Glomerular visceral epithelial cell (primary cell): ENCODE measurements around the gene PLCL1.

Source experiments
- DNase-seq: peaks from one replicate; pipeline ENCODE4 v3.0.0-alpha.2; 2016; ENCODE audit errors: extremely low spot score

The PLCL1 gene

DNA sequence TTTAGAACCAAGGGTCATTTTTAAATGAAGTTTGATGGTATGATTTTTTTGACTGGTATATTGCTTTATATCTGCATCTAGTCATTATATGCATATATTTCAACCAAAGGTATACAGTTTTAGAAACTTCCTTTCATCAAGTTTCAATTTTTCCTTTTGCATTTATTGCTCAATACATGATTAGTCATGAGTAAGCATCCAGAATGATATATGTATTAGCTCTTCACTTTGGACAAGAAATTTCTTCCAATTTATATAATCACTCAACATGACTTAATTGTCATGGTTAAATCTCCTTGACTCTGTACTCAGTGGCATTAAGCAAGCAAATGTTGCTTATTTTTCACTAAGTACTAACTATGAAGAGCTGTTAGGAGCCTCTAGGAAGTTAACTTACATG is 123.6 kb downstream of the PLCL1 start:
- no peak for DNase-seq

DNA sequence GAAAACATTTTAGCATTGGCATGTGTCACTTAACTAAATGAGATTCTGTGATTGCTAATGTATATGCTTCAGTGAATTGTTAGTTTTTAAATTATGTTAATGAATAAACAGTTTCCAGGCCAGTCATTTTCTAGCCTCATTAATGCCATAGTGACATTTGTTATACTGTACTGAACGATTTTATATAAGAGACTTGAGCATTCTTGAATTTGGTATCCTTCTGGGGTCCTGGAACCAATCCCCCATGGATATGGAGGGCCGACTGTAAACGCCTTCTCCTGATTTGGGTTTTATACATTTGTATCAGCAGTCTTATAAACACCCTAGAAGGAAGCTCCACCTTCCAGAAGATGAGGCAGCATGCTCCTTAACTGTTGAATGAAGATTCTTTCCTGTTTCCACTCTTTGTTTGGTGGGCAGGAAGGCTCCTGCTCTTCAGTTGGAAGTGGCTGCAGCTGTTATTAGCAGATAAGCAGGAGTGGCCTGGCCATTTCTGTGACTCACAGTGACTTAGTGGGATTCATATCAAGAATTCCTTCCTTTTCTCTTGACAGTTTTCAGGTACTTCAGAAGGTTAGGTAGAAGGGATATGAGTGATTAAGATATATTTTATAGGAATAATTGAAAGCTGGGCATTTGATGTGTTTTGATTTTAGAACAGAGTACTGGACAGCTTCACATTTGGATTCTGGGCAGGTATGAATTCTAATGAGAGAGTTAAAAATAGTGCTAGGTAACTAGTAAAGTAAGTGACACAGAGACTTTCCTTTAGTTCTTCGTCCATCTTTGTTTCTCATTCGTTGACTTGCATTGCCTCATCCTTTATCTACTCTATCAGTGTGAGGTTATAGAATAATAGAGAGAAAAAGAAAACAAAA is 124.9 kb downstream of the PLCL1 start:
- no peak for DNase-seq

DNA sequence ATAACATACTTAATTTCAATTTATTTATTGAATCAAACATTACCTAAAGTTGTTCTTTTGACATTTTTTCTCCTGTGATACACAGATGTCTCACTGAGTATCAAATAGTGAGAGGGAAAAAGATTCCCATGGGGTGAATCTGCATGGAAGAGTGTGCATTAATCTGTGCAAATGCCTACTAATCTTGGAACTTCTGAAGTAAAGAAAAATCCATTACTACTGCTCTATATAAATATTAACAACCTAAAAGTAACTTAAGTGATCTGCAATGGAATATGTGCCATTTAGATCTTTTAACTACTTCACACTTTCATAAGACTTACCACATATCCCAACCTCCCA is 125.5 kb downstream of the PLCL1 start:
- no peak for DNase-seq

DNA sequence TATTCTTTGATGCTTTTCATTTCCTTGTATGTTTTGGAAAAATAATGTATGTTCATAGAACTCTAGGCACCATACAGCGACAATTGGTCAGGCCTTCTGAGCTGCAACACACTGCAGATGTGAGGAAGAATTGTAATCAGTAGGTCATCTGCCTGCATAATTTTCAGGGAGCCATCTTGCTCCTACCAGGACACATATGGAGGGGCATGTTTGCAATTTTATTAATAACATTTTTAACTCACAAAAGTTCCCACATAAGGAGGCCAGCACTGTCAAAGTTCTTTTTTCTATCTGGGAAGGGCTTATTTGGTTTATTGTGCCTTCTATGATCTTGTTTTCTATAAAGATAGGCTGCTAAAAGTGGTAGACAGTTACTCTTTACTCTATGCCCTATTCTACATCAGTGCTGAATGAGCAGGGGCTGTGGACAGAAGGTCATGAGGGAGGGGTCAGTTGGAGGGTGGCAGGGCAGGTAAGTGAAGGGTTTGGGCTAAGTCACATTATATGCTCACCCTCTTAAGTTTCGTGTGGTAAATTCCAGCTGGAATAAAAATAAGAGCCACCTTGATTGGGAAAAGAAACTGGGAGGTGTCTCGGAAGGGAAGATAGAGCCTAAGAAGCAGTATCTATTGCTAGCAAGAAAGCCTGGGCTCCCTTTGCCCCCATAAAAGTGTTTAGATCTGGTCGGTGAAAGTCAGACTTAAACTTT is 126.3 kb downstream of the PLCL1 start:
- DNase-seq = no peak

DNA sequence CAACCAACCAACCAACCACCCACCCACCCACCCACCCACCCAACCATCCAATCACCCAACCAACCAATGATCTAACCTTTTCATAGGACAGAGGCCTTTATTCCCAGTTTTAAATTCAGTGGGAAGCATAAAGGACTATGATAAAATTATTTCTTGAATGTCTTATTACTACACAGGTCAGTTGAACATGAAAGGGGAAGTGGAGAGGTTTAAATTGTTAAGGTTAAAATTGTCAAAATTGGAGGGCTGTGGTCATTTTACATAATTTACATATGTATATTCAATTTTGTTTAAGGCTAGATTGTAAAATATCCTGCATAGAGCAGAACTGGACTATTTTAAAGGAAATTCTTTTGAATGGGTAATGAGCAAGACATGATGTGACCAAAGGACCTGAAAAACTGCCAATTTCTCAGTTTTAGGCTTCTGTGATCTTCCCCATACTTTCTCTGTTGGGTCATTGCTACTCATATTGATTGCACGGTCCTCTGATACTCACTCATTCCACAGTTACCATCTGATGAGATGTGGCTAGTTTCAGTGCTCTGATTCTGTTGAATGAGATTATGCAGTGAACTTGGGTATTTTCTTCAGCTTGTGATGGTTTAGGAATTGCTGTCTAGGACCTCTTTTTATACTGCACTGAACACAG is 127.4 kb downstream of the PLCL1 start:
- DNase-seq = no peak

DNA sequence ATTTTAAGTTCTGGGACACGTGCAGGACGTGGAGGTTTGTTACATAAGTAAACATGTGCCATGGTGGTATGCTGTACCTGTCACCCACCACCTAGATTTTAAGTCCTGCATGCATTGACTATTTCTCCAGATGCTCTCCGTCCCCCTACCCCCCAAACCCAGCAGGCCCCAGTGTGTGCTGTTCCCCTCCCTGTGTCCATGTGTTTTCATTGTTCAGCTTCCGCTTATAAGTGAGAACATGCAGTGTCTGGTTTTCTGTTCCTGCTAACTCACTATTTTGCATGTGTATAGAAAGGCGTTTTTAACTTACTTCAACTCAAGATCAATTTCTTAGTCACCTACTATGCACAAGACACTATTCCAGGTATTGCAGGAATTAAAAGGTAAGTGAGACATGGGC is 128.0 kb downstream of the PLCL1 start:
- no peak for DNase-seq

DNA sequence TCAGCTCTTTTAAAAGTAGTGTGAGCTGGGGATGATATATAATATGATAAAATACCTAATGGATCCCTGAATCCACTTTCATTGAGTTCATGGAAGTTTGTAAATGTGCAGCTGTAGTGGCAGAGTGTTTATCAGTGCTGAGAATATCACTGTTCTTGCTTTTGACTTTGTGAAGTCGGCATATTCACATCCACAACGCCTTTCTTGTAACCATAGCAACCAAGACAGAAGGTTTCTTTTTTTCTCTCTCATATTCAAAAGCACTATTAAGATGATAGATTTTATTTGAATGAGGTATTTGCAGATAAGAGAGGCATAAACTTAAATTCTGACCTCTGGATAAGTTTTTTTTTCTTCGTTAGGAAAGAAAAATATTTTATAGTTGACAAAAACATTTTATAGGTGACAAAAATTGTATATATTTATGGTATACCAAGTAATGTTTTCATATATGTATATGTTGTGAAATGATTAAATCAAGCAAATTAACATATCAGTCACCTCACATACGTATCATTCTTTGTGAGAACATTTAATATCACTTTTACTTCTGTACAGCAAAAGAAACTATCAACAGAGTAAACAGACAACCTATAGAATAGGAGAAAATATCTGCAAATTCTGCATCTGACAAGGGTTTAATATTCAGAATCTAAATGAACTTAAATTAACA is 130.0 kb downstream of the PLCL1 start:
- DNase-seq = no peak

DNA sequence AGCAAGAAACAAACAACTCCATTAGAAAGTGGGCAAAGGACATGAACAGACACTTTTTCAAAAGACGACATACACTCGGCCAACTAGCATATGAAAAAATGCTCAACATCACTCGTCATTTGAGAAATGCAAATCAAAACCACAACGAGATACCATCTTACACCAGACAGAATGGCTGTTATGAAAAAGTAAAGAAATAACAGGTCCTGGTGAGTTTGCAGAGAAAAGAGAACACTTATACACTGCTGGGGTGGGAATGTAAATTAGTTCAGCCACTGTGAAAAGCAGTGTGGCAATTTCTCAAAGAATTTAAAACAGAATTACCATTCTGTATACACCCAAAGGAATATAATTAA is 130.5 kb downstream of the PLCL1 start:
- DNase-seq = no peak

DNA sequence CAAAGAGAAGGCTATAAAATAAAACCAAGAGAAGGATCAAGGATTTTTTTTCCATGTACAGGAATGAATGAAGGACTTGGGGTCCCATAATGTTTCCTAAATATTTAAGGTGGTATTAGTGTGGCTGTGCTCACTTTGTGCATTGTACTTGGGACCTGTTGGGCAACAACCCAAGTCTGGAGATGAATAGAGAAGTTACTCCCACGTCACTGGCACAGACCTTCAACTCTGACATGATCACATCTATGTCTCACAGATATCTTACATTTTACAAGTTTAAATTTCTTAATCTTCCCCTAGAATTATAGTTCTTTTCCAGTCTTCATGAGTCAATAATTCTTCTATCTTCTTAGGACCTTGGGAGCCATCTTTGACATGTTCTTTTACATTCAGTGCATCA is 133.4 kb downstream of the PLCL1 start:
- no peak for DNase-seq

DNA sequence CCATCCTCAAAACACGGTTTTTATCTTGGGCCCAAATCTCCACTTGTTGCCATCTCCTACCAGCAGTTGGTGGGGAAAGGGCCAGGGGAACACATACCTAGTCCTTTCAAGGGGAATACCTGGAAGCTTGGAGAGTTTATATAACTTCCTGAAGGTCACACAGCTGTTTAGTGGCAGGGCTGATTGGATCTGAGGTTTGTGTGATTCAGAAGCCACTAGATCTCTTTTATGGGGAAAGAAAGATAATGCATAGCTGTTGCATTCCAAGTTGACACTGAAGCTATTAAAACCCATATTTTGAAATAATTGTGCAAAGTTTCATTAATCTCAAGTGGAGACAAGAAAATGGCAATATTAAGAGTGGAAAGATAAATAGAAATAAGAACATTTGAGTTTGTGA is 134.2 kb downstream of the PLCL1 start:
- no peak for DNase-seq

DNA sequence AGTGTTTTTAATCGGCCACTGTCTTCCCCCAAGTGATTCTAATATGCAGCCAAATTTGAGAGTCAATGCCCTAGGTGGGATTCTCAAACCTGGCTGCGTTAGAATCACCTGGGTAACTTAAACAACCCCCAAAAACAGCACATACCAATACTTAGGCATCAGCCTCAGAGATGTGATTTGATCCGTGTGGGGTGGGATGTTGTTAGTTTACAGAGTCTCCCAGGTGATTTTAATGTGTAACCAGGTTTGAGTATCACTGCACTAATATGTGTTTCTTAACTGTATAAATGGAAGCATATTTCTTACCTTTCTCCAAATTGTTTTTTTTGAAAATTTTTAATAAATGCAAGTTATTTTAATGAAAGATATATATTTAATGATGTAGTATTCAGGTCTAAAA is 135.4 kb downstream of the PLCL1 start:
- no peak for DNase-seq

DNA sequence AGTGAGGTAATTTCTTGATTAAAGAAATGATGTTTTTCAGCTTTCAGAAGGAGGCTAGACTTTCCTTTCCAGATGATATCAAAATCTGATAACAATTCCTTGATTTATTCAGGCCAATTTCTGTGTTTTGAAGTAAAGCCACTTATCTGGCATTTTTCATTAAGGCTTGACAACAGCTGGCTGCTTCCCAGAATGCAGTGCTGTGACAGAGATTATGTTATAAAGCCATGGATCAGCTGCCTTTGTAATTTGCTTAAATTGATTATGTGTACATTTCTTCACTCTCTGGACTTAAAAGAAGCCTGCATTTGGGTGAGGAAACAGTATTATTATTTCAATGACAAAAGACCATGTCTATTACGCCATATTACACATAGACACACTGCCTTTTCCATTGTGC is 136.0 kb downstream of the PLCL1 start:
- no peak for DNase-seq

DNA sequence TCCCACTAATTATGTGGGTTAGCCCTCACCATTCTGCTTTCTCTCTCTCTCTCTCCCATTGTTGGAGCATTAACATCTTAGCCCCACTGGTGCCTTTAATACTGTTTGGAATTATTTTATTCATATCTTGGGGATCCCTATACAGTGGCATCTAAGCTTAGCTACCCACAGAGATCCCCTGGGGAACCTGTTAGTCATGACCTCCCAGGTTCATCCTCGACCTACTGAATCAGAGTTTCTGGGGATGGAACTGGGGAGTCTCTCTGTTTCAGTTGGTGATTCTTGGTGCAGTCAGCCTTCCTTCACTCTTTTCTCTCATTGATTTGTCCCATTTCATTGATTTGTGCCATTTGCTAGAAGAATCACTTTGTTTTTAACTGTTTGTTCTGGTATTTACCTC is 137.3 kb downstream of the PLCL1 start:
- no peak for DNase-seq

DNA sequence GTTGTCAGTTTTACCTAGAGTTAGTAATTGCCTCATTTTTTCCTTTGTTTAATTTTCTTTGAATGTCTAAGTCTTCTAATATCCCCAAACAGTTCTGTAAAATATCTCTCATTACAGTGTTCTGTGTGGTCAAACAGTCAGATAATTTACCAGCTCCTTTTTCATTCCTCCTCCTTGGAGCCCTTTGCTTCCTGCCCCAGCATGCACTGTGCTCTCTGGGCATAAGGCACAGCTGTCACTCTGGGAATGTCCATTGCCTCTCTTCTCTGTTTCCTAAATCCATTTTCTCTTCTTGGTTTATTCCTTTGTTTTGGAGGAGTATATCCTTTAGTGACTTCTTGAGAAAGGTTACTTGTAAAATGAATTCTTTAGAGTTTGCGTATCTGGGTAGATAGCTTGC is 139.3 kb downstream of the PLCL1 start:
- DNase-seq = no peak

DNA sequence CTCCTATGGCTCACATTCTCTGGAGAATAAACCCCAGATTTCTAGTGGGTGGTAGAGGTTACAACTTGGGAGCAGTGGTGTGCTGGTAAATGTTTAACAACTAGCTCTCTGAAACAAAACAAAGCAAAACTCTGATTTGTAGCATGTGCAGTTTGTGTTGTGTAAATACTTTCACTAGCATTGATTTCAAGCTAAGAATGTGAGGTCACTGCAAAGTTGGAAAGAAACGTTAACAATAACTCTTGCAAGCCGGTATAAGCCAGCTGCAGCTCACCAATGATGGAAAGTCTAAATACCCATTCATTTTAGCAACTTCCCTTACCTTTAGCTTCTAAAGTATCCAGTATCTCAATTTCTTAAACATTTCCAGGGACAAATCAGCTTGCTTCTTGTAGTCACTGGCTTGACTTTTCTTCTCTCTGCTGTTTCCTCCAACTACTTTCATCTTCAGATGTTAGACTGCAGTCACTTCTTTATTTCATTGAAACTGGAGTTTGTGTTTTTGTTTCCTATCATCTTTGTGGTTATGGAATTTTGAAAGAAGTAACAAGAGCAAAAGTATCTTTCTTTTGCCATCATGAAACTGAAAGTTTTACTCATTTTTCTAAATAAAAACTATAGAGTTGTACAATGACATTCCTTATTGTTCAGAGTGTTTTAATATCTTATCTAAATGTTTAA is 140.2 kb downstream of the PLCL1 start:
- DNase-seq = no peak

DNA sequence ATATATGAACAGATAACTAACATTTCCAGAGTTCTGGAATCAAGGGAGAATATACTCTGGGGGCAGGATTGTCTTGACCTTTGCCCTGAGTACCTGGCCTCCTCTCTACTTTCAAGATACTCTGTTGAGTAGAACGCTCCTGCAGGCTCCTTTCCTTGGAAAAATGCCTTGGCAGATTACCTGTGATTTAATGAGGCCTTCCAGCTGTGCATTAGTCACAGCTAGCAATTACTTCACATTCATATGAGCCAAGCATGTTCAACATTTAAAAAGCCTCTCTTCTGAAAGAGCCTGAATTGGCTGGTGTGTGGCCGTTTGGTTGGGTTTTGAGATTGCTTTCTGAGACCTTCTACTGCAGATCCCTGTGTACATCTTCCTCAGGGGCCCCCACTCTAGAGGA is 142.2 kb downstream of the PLCL1 start:
- no peak for DNase-seq

DNA sequence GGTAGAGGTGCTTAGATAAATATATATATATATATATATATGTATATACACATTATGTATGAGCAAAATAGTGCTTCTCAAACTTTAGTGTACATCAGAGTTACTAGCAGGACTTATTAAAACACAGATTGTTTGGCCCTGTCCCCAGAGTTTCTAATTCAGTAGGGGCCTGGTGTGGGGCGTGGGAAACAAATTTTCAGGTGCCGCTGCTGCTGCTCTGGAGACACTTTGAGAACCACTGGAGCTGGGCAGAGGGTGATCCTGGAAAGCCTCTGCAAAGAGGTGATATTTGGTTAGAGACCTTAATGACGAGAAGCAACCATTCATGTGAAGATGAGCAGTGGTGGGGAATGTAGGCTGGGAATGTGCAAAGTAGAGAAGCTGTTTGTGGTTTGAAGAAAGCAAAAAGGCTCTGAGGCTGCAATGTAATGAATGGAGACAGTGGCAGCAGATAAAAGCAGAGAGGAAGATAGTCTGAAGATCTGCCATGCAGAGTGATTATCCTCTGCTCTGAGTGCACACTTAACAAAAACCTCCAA is 142.9 kb downstream of the PLCL1 start:
- DNase-seq = no peak

DNA sequence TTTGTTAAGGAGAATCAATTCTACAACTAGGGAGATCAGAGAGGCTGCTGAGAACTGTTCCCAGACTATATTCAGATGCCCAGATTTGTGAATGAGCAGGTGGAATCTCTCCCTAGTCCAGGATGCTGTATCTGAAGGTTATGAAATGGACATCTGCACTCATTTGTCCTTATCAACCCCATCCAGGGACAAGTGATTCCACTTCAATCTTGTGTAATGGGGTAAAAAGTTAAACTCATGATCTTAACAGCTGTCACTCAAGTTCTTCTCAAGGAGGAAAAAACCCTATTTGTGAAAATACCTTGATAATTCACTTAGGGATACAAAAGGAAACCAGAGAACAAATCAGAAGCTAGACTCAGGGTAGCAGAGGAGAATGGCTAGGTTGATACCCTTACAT is 144.8 kb downstream of the PLCL1 start:
- no peak for DNase-seq

DNA sequence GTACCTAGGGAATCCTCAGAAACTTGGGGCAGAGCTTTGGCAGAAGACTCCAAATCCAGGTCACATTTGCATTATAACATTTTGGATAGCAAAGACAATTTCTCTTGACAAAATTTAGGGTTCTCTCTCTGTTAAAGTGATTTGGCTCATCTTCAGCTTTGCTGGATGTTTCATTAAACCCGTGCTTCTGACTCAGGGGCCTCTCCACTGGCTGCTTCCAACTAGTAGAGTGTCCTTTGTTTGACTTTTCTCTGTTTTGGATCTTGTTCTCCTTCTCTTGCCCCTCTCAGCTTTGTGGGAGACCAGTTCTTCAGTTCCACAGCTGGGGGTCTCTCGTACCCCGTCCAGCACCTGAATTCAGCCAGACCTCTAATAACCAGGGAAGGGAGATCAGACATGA is 145.6 kb downstream of the PLCL1 start:
- DNase-seq = no peak

DNA sequence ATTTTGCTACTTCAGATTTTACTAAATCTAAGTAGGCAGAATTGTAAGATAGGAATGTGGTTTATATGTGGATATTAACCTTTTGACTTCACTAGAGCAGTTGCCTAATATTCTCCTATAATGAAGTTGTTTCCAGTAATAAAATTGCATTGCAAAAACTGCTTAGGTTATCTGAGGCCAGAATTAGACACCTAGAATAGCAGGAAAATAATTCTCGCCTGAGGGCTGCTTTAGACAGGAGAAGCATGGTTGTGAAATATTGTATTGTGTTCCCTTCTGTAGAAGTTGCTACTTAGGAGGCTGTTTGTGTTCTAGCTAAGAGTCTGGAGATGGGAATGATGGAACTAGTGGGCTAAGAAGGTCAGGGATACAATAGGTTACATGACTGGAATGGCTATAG is 146.3 kb downstream of the PLCL1 start:
- DNase-seq = no peak

DNA sequence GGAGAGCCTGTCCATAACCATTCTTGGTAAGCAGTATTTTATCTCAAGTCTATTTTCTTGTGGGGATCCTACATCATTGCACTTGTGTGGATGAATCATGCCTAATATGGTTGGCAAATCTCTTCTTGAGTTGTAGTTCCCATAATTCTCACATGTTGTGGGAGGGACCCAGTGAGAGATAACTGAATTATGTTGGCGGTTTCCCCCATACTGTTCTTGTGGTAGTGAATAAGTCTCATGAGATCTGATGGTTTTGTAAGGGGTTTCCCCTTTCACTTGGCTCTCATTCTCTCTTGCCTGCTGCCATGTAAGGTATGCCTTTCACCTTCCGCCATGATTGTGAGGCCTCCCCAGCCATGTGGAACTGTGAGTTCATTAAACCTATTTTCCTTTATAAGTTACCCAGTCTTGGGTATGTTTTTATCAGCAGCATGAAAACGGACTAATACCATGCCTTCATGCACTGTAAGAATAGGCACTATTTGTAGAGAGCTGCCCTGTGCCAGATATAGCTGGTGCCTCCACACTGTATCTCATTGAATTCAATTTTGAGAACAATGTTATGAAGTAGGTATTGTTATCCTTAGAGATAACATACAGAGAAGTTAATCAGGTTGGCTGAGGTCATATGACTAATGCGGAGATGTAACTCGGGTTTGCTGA is 148.3 kb downstream of the PLCL1 start:
- DNase-seq = no peak
